Breast epithelium (tissue), 3 donors: ENCODE measurements around the gene LIMS4.
"Not testable (repeated sequence)": the region's sequence is repeated elsewhere in the genome, so short reads cannot be mapped to it uniquely, and the experiment has no call there.

Experiments
- CTCF ChIP-seq, 3 donors: fragments of 450-650 bp; IDR thresholded peaks; one replicate each; pipeline ENCODE4 v1.5.1; 2016 to 2017; ENCODE audit warnings: antibody characterized with exemption in 3 of 3, mild to moderate bottlenecking in 3 of 3, moderate library complexity in 3 of 3
- POLR2A ChIP-seq: fragments of 450-650 bp; IDR thresholded peaks from one replicate; pipeline ENCODE4 v1.6.1; 2016; ENCODE audit warnings: antibody characterized with exemption, mild to moderate bottlenecking, moderate library complexity

- TF ChIP-seq CTCF (IDR thresholded peaks at IDR 0.05); POLR2A: not testable (repeated sequence)
Measured at GRCh38 chr2:110449127-110449947, 23.3 kb downstream of the LIMS4 start.
